Ammon's horn (tissue), 1 donor: ENCODE results near the gene ATXN7L2.

ENCODE experiments used
- DNase-seq: peaks from one replicate; pipeline ENCODE4 v3.0.0-alpha.2; 2016; ENCODE audit warnings: low spot score

The ATXN7L2 gene

DNA sequence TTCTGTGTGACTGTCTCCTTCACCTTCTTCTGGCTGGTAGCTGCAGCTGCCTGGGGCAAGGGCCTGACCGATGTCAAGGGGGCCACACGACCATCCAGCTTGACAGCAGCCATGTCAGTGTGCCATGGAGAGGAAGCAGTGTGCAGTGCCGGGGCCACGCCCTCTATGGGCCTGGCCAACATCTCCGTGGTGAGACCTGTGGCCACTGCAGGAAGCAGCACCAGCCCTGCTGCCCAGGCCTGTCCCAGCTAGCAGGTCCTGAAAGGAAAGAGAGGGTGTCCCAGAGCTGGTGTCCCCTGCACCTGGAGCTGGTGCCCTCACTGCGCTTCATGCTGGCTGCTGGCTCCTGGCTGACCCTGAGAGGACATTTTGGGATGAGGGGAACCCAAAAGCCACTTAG, 5.9 kb upstream of the ATXN7L2 start:
- DNase-seq, result no peak

DNA sequence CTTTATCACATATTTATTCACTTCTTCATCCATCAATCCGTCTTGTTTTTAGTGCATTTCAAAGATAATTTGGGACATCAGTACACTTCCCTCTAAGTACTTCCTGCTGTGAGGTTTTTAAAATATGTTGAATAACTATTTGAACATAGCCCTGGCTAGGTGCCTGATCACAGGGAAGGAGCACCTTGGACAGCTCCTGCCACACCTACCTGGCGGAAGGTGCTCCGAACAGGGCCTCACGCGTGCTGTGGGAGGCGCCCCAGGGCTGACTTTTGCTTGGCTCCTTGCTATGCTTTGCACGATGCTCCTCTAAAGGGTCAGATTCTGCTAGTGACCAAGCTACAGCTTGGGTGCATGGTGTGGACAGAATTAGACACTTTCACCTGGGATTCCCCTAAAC, 4.9 kb upstream of the ATXN7L2 start:
- no peak for DNase-seq

DNA sequence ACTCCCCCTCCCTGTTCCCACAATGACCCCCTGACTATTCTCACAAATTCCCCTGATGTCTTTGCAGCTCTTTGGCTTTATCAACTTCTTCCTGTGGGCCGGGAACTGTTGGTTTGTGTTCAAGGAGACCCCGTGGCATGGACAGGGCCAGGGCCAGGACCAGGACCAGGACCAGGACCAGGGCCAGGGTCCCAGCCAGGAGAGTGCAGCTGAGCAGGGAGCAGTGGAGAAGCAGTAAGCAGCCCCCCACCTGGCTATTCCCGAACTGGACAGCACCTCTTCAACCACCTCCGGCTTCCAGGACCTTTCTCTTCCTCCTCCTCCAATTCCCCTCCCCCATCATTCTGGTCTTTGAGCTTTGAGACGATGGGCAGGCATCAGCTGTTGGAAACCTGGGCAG, 4.4 kb upstream of the ATXN7L2 start:
- no peak for DNase-seq

GRCh38 chr1:109479901-109480300, 3.8 kb upstream of the ATXN7L2 start:
- DNase-seq, result no peak

DNA sequence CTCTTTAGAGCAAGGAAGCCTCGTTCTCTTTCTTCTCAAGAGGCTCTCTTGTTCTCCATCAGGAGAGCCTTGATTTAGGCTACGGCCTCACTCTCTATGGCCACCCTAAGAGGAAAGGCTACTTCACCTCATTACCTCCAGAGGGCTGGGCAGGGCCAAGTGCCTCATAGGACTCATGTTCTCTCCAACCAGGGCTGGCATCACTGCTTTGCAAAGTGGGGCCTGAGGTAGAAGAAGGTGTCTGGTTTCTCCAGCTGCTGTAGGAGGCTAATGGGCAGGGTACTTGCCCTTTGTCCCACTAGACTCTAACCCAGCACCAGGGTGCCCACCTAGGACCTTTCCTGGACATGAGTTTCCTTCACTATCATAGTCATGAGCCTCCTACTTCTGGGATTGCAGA, 2.1 kb upstream of the ATXN7L2 start:
- no peak for DNase-seq

GRCh38 chr1:109482242-109482641, 1.5 kb upstream of the ATXN7L2 start:
- no peak for DNase-seq

- DNase-seq, result peak; percentile 69
Observed at GRCh38 chr1:109482791-109483671, 674 bp upstream of the ATXN7L2 start.

DNA sequence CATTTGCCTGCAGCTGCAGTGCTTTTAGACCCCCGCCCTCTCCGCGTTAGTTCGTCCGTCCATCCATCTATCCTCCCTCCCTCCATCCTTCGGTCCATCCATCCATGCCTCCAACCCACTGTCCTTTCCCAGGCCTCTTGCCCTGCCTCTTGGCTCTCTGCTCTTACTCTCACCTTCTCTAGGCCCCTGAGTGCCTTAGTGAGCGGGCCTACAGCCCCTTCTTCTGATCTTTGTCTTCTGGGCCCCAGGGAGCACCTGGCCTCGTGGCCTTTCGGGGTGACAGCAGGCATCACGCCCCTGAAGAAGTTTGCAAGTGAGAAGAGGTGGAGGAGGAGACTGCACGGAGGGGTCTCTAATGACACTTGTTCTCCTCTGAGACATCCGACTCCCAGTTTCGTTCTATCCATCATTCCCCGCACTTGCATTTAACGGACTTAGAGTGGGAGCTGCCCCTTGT, 842 bp downstream of the ATXN7L2 start:
- no peak for DNase-seq

DNA sequence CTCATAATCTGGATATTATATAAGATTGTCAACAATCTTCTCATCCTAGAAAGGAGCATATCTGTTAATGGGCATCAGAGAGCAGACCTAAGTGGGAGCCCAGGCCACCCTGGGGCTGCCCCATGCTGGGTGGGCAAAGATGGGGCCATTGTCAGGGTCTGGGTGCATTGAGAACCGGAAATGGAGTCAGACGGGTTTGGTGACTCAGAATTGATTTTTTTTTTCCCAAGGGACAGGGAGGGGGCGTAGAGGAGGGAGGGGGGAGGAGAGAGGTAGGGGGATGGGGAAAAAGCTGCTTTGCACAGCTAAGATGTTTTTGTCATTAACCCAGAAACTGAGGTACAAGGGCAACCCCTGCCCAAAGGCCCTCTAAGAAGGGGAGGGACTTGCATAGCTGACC, 1.3 kb downstream of the ATXN7L2 start:
- DNase-seq, result no peak

GRCh38 chr1:109487261-109487660, 3.6 kb downstream of the ATXN7L2 start:
- DNase-seq, result no peak

DNA sequence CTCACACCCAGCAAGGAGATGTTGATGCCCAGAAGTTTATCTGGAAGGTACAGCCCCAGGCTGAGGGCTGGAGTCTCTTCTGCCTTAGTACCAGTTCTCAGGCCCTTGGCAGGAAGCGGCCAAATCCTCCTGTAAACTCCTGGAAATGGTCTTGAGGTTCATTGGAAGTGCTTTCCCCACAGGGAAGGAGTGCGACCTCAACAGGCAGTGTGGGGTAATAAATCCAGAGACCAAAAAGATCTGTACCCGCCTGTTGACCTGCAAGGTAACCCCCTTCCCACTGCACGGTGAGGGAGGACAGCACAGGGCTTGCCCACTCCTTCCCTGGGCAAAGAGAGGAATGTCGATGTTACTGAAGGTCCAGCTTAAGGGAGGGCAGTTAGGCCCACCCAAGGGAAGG, 4.5 kb downstream of the ATXN7L2 start:
- no peak for DNase-seq

- no peak for DNase-seq
Observed at GRCh38 chr1:109488696-109489095, 5.0 kb downstream of the ATXN7L2 start.

DNA sequence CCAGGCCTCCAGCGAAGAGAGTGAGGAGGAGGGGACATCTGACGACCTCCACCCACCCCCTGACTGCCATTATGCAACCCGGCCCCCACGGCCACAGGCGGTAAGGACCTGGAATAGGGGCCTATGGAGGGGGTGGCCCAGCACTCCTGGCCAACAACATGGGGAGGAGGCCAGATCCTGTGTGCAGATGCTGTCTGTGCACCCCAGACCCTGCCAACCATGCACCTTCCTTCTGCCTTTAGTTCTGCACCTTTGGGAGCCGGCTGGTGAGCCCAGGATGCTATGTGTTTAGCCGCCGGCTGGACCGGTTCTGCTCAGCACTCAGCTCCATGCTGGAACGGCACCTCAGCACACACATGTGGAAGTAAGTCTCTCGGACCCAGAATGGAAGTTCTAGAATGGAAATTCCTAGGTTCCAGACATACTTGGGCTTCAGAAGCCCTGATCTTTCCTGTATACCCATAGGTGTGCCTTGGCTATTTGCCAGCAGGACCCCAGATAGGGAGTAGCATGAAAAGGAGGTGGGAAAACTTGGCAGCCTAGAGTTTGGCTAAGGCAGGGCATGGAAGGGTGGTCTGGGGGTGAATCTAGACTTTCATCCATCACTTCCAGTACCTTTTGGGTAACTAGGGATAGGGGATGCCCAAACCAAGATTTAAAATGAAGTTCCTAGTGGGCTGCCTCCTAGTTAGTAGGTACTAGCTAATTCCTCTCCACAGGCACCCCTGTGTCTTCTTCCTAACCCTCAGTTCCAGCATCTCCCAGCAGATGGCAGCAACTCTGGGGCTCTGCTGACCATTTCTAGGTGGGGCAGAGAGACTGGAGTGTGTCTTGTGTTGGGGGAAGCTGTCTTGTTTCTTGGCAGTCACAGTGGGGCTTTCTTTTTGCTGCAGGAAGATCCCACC, 6.6 kb downstream of the ATXN7L2 start:
- DNase-seq, result peak; percentile 84

GRCh38 chr1:109490934-109491302, 7.2 kb downstream of the ATXN7L2 start:
- no peak for DNase-seq

- DNase-seq, result no peak
Observed at GRCh38 chr1:109491372-109491771, 7.7 kb downstream of the ATXN7L2 start.

DNA sequence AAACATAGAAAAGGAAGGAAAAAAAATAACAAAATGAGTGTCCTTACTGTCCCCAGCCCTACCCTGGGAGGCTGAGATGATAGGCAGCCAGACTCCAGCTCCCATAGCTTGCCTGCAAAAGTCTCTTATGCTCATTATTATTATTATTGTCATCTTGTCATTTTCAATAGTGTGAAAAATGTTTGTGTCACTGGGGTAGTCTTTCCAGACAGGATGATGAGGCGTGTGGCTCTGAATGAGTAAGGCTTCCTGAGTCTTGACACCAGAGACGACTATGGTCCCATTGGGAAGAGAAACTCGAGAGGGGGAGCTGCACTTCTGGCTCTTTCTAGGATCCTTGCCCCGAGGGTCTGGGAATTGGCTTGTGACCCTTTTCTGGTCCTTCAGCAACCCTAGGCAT, 9.1 kb downstream of the ATXN7L2 start:
- no peak for DNase-seq

DNA sequence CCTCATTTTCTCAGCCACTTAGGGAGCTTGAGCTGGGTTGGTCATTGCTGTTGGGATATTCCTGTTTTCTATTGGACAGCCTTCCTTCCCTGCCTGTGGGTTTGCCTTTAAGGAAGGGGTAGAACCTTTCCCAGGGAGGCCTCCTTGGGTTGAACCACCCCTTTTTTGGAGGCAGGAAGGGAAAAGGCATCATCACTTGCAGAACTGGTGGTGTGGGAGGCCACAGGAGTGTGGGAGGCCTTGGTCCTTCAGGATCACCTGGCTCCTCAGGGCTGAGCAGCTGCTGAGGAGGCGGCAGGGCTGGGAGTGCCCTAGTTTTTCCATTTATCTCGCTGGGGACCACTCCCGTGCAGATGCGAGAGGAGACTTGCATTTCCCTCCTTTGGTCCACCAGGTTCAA, 9.5 kb downstream of the ATXN7L2 start:
- DNase-seq, result no peak

DNA sequence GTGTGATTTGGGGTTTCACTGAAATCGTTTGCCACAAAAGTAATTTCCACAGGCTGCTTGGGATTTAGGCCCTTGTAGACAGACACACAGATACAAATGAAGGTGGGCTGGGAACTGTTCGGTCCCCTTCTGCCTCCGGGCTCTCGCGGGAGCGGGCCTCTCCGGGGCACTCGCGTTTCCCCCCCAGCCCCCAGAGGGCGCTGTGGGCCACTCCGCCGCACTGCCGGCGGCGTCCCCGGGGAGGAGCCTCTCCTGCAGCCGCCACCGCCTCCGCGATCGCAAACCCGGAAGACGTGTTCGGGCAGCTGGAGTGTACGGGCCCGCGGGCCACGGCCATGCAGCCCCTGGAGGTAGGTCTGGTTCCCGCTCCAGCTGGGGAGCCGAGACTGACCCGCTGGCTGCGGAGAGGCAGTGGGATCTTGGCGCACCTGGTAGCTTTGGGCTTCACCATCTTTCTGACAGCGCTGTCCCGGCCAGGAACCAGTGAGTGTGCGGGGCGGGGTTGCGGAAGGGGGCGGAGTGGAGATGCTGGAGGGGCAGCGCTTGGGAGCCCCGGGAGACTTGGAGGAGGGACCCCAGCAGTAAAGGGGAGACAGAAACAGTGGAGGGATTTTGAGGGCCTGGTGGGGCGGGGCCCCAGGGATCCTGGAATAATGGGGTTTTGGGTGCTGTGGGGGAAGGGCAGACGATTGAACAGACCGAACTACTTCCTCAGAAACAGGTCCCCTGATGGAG, 10.3 kb downstream of the ATXN7L2 start, which contains the start of gene CYB561D1:
CYB561D1 (plus strand) TSS at position 290 of the 735 bp plus-strand sequence; CDS start at position 336, 46 bp downstream.
- peak; percentile 86 for DNase-seq

DNA sequence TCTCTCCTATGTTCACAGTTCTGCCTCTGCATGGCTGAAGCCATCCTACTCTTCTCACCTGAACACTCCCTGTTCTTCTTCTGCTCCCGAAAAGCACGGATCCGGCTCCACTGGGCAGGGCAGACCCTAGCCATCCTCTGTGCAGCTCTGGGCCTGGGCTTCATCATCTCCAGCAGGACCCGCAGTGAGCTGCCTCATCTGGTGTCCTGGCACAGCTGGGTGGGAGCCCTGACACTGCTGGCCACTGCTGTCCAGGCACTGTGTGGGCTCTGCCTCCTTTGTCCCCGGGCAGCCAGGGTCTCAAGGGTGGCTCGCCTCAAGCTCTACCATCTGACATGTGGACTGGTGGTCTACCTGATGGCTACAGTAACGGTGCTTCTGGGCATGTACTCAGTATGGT, 12.0 kb downstream of the ATXN7L2 start:
- DNase-seq, result no peak

- DNase-seq, result peak; percentile 40
Observed at GRCh38 chr1:109497449-109498160, 13.9 kb downstream of the ATXN7L2 start.

GRCh38 chr1:109498161-109498801, 14.6 kb downstream of the ATXN7L2 start:
- peak; percentile 58 for DNase-seq
